IMR-90 (cell line): ENCODE results near the gene LEPR.

Experiments used
- CEBPB ChIP-seq: IDR thresholded peaks from 2 replicates; pipeline ENCODE4 v1.6.1; 2012; ENCODE audit warnings: low read depth, low read length, improper control_type of control experiment
- CHD1 ChIP-seq: IDR thresholded peaks from 2 replicates; pipeline ENCODE4 v1.6.1; 2012; ENCODE audit warnings: low read depth, low read length, improper control_type of control experiment
- CTCF ChIP-seq: conservative IDR thresholded peaks from 2 replicates; pipeline ENCODE4 v1.5.1; 2012; ENCODE audit warnings: mild to moderate bottlenecking, low read depth, low read length, improper control_type of control experiment
- FOS ChIP-seq: fragments of 150-350 bp; IDR thresholded peaks from 2 replicates; pipeline ENCODE4 v1.6.1; 2016; ENCODE audit warnings: low read depth, low read length
- MAFK ChIP-seq: IDR thresholded peaks from 2 replicates; pipeline ENCODE4 v1.6.1; 2012; ENCODE audit warnings: low read depth, low read length, improper control_type of control experiment
- MAZ ChIP-seq: IDR thresholded peaks from 2 replicates; pipeline ENCODE4 v1.6.1; 2012; ENCODE audit warnings: low read depth, mild to moderate bottlenecking, low read length, improper control_type of control experiment, moderate library complexity, borderline replicate concordance
- MXI1 ChIP-seq: IDR thresholded peaks from 2 replicates; pipeline ENCODE4 v1.6.1; 2012; ENCODE audit warnings: low read depth, mild to moderate bottlenecking, low read length, moderate library complexity, borderline replicate concordance
- NFE2L2 ChIP-seq: fragments of 150-350 bp; IDR thresholded peaks from 2 replicates; pipeline ENCODE4 v1.6.1; 2016; ENCODE audit warnings: low read depth, mild to moderate bottlenecking, low read length
- POLR2A ChIP-seq: IDR thresholded peaks from 2 replicates; pipeline ENCODE4 v1.6.1; 2012; ENCODE audit warnings: mild to moderate bottlenecking, low read depth, low read length
- RAD21 ChIP-seq: IDR thresholded peaks from 2 replicates; pipeline ENCODE4 v1.6.1; 2012; ENCODE audit warnings: low read length, improper control_type of control experiment
- RCOR1 ChIP-seq: IDR thresholded peaks from 2 replicates; pipeline ENCODE4 v1.6.1; 2012; ENCODE audit warnings: mild to moderate bottlenecking, low read length, improper control_type of control experiment; ENCODE audit not compliant: insufficient replicate concordance
- RFX5 ChIP-seq: IDR thresholded peaks from 2 replicates; pipeline ENCODE4 v1.8.0; 2012; ENCODE audit warnings: low read depth, mild to moderate bottlenecking, low read length, moderate library complexity
- SMC3 ChIP-seq: fragments of 150-350 bp; IDR thresholded peaks from 2 replicates; pipeline ENCODE4 v1.6.1; 2016; ENCODE audit warnings: low read depth, mild to moderate bottlenecking, antibody characterized with exemption, low read length, moderate library complexity
- USF2 ChIP-seq: fragments of 150-350 bp; IDR thresholded peaks from 2 replicates; pipeline ENCODE4 v1.6.1; 2017; ENCODE audit warnings: mild to moderate bottlenecking, antibody characterized with exemption, low read length, low read depth

GRCh38 chr1:65434760-65435159, 14.3 kb downstream of the LEPR start:
- TF ChIP-seq CTCF (no peak), CHD1 (no peak), RAD21 (no peak), RFX5 (no peak), CEBPB (no peak), POLR2A (no peak), NFE2L2 (no peak), MAFK (no peak), RCOR1 (no peak), SMC3 (no peak), FOS (no peak), USF2 (no peak), MAZ (no peak), MXI1 (no peak)
